BJ (cell line): ENCODE results near the gene RPL15. TPM values are rescaled to one million over a fixed set of nuclear protein-coding genes. Genes with fewer than 3 reads are reported as not detected.

Experiments used
- CTCF ChIA-PET: fragments of 350-600 bp; formaldehyde crosslinking; extraction: SDS; loops from one replicate; lab custom pipeline; 2021; ENCODE audit warnings: antibody characterized with exemption, inconsistent platforms; lab: Yijun Ruan, JAX
- POLR2A ChIA-PET: fragments of 300-600 bp; sonication (Branson Sonifier 250); formaldehyde crosslinking; extraction: SDS; loops from one replicate; lab custom pipeline; 2021; ENCODE audit warnings: antibody characterized with exemption; lab: Charles Lee
- DNase-seq: peaks from one replicate; pipeline ENCODE4 v3.0.0-alpha.2; 2011; ENCODE audit warnings: low read depth
- H3K27me3 ChIP-seq: 2 replicates; pipeline ENCODE4 v1.6.0; 2011; ENCODE audit warnings: low read length; ENCODE audit not compliant: control insufficient read depth, insufficient read depth
- H3K36me3 ChIP-seq: 2 replicates; pipeline ENCODE4 v1.5.1; 2011; ENCODE audit warnings: low read length; ENCODE audit not compliant: control insufficient read depth, insufficient read depth
- H3K4me3 ChIP-seq: 2 replicates; pipeline ENCODE4 v1.5.1; 2011; ENCODE audit warnings: low read depth, mild to moderate bottlenecking, control low read depth, low read length
- polyA plus RNA-seq: library from polyadenylated mRNA; depleted of rRNA; stranded (reverse); fragments of >200 nt; gene quantifications from 2 replicates; pipeline ENCODE4 v1.2.3, GENCODE V29; 2011
- TF ChIP-seq, protein P1 (sequence below): IDR thresholded peaks from 2 replicates; pipeline ENCODE4 v1.5.1; 2011; ENCODE audit warnings: low read depth, mild to moderate bottlenecking, control low read depth, inconsistent platforms, low read length, moderate library complexity; ENCODE audit not compliant: insufficient read depth

Gene RPL15
- polyA plus RNA-seq, 1 experiment = 5,733 TPM

DNA sequence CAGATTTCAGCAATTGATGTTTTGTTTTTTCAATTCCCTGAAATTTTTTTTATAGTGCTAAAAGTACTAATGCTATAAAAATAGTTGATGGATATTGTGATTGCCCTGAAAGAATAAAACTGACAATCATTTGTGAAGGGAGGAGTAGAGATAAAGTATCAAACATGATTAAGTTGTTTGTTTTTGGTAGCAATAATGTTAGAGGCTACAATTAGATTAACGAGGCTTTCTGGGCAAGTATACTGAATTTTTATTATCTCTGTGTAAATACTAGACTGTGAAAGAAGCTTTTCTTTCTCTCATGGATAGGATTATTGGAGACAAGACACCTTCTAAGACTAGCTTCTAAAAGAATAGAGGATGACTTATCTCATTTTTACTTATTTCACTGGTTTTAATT is 43.7 kb downstream of the RPL15 start:
- Histone ChIP-seq H3K36me3 (peaks cover 1% of the 10 kb centered on the region; the same call in 1 of the 2 replicates), H3K4me3 (no peak overlapping the region), H3K27me3 (no peaks in the 10 kb centered on the region)
- ChIA-PET CTCF (interaction anchor here (1.4 to 2.3 kb wide), 2 partner anchors 10 to 39 kb away, joined by 3 to 9 read pairs; no protein-coding TSS in a partner anchor), POLR2A (interaction anchor here (0.6 kb wide), 2 partner anchors 9 to 1390 kb away, joined by 6 to 29 read pairs; no protein-coding TSS in a partner anchor)
- no peak for DNase-seq
- TF ChIP-seq, protein P1, sequence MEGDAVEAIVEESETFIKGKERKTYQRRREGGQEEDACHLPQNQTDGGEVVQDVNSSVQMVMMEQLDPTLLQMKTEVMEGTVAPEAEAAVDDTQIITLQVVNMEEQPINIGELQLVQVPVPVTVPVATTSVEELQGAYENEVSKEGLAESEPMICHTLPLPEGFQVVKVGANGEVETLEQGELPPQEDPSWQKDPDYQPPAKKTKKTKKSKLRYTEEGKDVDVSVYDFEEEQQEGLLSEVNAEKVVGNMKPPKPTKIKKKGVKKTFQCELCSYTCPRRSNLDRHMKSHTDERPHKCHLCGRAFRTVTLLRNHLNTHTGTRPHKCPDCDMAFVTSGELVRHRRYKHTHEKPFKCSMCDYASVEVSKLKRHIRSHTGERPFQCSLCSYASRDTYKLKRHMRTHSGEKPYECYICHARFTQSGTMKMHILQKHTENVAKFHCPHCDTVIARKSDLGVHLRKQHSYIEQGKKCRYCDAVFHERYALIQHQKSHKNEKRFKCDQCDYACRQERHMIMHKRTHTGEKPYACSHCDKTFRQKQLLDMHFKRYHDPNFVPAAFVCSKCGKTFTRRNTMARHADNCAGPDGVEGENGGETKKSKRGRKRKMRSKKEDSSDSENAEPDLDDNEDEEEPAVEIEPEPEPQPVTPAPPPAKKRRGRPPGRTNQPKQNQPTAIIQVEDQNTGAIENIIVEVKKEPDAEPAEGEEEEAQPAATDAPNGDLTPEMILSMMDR = no peak

DNA sequence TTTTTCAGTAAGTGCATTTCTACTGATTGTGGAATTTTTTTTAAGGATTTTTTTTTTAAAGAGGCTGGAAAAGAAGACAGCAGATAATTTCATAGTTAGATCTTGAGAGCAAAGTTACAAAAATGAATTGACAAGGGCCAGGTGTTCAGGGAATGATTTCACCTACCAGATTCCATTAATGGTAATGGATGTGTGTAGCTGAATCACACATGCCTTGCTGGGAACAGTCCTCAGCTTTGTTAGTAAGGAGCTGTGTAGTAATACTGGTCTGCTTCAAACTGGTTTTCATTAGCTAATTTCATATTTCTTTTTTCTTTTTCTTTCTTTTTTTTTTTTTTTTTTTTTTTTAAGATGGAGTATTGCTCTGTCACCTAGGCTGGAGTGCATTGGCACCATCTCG is 44.1 kb downstream of the RPL15 start:
- ChIA-PET POLR2A (interaction anchor here (0.6 kb wide), 2 partner anchors 9 to 1389 kb away, joined by 6 to 29 read pairs; no protein-coding TSS in a partner anchor), CTCF (interaction anchor here (1.4 to 2.3 kb wide), 2 partner anchors 10 to 38 kb away, joined by 3 to 9 read pairs; no protein-coding TSS in a partner anchor)
- Histone ChIP-seq H3K27me3 (no peaks in the 10 kb centered on the region), H3K4me3 (no peak overlapping the region), H3K36me3 (peaks cover 1% of the 10 kb centered on the region; the same call in 1 of the 2 replicates)
- TF ChIP-seq, protein P1 = no peak
- no peak for DNase-seq

DNA sequence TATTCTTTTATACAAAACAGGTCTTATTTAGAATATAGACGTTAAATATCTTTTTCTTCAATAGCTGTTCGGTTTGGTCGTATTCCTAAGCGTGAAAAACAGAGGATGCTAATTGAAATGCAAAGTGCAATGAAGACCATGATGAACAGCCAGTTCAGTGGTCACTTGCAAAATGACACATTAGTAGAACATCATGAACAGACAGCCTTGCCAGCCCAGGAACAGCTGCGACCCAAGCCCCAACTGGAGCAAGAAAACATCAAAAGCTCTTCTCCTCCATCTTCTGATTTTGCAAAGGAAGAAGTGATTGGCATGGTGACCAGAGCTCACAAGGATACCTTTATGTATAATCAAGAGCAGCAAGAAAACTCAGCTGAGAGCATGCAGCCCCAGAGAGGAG is 45.0 kb downstream of the RPL15 start:
- Histone ChIP-seq H3K27me3 (no peaks in the 10 kb centered on the region), H3K4me3 (no peak overlapping the region), H3K36me3 (peaks cover 1% of the 10 kb centered on the region; the same call in 1 of the 2 replicates)
- POLR2A ChIA-PET = interaction anchor here (0.5 kb wide), 1 partner anchor 242 kb away, joined by 3 read pairs; no protein-coding TSS in a partner anchor
- CTCF ChIA-PET = interaction anchor here (1.4 to 2.3 kb wide), 2 partner anchors 11 to 37 kb away, joined by 3 to 9 read pairs; no protein-coding TSS in a partner anchor
- no peak for DNase-seq
- TF ChIP-seq, protein P1 = no peak

DNA sequence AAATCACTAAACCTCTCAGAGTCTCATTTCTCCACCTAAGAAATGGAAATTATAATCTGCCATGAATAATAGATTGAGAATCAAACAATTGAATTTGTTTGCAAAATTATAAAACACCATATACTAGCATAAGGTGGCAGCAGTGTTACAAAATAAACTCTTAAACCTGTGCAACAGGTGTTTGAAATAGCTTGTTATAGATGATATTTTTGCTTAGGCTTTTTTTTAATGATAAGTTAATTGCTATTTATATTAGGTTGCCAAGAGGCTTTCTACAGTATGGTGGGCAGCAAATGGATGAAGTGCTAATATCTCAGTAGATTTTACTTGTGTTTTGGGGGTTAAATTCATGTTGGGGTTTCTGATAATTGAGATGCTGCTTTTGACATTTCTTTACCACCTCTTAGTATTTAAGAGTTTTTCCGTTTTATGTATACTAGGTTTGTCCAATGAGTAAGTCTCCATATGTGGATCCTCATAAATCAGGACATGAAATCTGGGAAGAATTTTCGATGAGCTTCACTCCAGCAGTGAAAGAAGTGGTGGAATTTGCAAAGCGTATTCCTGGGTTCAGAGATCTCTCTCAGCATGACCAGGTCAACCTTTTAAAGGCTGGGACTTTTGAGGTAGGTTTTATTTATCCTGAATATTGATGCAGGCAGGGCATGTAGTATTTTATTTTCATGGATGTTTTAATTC is 47.8 kb downstream of the RPL15 start:
- CTCF ChIA-PET = interaction anchor here (0.6 kb wide), 1 partner anchor 124 kb away, joined by 3 read pairs; no protein-coding TSS in a partner anchor
- DNase-seq = no peak
- no peaks in the 10 kb centered on the region for H3K27me3 ChIP-seq
- H3K4me3 ChIP-seq = no peak overlapping the region
- POLR2A ChIA-PET = no interaction called here
- TF ChIP-seq, protein P1 = no peak
- H3K36me3 ChIP-seq = peaks cover 3% of the 10 kb centered on the region; the same call in 1 of the 2 replicates

DNA sequence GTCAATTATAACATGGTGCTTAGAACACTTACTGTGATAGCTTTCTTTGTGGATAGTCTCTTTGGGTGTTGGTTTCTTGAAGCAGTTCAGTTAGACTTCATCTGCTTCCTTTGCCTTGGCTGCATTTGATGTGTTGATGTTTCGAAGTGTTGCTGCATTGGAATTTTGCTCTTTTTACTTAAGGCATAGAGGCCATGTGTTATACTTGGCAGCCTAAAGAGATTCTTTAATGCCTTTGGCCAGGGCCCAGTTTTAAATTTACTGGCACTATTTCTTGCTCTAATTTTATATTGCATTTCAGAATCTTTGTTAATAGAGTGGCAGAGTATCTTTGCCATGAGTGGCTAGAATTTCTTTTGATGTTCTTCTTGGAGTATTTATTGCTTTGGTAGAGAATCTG is 49.4 kb downstream of the RPL15 start:
- H3K36me3 ChIP-seq = 0 out of 2 replicates have a peak, but pooled peaks cover 3% of the 10 kb centered on the region
- TF ChIP-seq, protein P1 = no peak
- DNase-seq = no peak

More for the DNA sequence above, 49.4 kb downstream of the RPL15 start:
- CTCF ChIA-PET = no interaction called here
- Histone ChIP-seq H3K27me3 (no peaks in the 10 kb centered on the region), H3K4me3 (no peak overlapping the region)
- POLR2A ChIA-PET = interaction anchor here (0.5 kb wide), 1 partner anchor 90 kb away, joined by 3 read pairs; no protein-coding TSS in a partner anchor
